ENCODE results near the gene PDCD7.

DNA sequence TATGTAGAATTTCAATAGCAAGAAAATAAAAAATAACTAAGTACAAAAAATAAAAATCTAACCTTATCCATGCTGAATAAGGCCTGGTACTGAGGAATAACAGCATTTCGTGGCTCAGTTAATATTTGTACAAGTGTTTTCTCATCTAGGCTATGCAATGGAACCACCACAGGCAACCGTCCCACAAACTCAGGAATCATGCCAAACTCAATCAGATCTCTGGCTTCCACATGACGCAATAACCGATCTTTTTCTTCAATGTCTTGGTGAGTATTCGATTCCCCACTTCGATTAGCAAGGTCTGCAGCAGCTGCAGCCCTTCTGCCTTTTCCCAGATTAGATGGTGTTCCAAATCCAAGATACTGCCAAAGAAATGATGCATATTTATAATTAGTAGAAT is 21.1 kb upstream of the PDCD7 start:
- TF ChIP-seq, protein P1, sequence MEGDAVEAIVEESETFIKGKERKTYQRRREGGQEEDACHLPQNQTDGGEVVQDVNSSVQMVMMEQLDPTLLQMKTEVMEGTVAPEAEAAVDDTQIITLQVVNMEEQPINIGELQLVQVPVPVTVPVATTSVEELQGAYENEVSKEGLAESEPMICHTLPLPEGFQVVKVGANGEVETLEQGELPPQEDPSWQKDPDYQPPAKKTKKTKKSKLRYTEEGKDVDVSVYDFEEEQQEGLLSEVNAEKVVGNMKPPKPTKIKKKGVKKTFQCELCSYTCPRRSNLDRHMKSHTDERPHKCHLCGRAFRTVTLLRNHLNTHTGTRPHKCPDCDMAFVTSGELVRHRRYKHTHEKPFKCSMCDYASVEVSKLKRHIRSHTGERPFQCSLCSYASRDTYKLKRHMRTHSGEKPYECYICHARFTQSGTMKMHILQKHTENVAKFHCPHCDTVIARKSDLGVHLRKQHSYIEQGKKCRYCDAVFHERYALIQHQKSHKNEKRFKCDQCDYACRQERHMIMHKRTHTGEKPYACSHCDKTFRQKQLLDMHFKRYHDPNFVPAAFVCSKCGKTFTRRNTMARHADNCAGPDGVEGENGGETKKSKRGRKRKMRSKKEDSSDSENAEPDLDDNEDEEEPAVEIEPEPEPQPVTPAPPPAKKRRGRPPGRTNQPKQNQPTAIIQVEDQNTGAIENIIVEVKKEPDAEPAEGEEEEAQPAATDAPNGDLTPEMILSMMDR (IDR thresholded peaks at IDR 0.05) = no peak
- no peak for TF ChIP-seq POLR2A (IDR thresholded peaks at IDR 0.05)
